Lower leg skin (tissue), 3 donors: Measurements from ENCODE around the gene IL32.

Source experiments
- CTCF ChIP-seq, 3 donors: fragments of 450-650 bp; IDR thresholded peaks; one replicate each; pipeline ENCODE4 v1.5.1; 2016; ENCODE audit warnings: antibody characterized with exemption in 3 of 3, mild to moderate bottlenecking in 3 of 3, moderate library complexity in 2 of 3
- POLR2A ChIP-seq, 2 donors: fragments of 450-650 bp; IDR thresholded peaks; one replicate each; pipeline ENCODE4 v1.6.1; 2016 to 2017; ENCODE audit warnings: antibody characterized with exemption in 2 of 2, mild to moderate bottlenecking in 1 of 2, moderate library complexity in 1 of 2

- TF ChIP-seq CTCF (IDR thresholded peaks at IDR 0.05) (no peak), POLR2A (IDR thresholded peaks at IDR 0.05) (no peak)
These were observed 10.1 kb downstream of the IL32 start for GRCh38 chr16:3075523-3075915.
